Cardiac muscle cell (in vitro differentiated cells and primary cell): ENCODE results near the gene CLIC5. TPM values are rescaled to one million over a fixed set of nuclear protein-coding genes. Genes with fewer than 3 reads are reported as not detected.
A peak's percentile ranks its signal among the peaks of the same experiment; 100 is the strongest.

Experiments used
- DNase-seq, 2 donors: peaks; one replicate each; pipeline versions ENCODE4 v3.0.0 to v3.0.0-alpha.2; 2010 to 2017; ENCODE audit warnings: low read depth in 1 of 2, low spot score in 1 of 2
- H3K27ac ChIP-seq: fragments of 200-600 bp; sonication (generic); 2 replicates; pipeline ENCODE4 v1.5.1; 2016
- H3K27me3 ChIP-seq: fragments of 200-600 bp; sonication (generic); 2 replicates; pipeline ENCODE4 v1.6.0; 2016; ENCODE audit warnings: control low read depth
- H3K36me3 ChIP-seq: fragments of 200-600 bp; sonication (generic); 2 replicates; pipeline ENCODE4 v1.5.1; 2016; ENCODE audit warnings: control low read depth
- H3K4me1 ChIP-seq: fragments of 200-600 bp; sonication (generic); 2 replicates; pipeline ENCODE4 v1.8.1; 2017; ENCODE audit warnings: low read depth, mild to moderate bottlenecking, mixed run types
- H3K4me3 ChIP-seq: fragments of 200-600 bp; sonication (generic); 2 replicates; pipeline ENCODE4 v1.5.1; 2016; ENCODE audit warnings: mild to moderate bottlenecking
- H3K9me3 ChIP-seq: fragments of 200-600 bp; sonication (generic); 2 replicates; pipeline ENCODE4 v1.5.1; 2017; ENCODE audit warnings: low read depth, mild to moderate bottlenecking, control low read depth
- CTCF ChIP-seq: IDR thresholded peaks from 2 replicates; pipeline ENCODE4 v1.5.1; 2012; ENCODE audit warnings: low read depth, mild to moderate bottlenecking, low read length
- polyA plus RNA-seq: library from polyadenylated mRNA; unstranded; fragments of >200 nt; fragmentation: Nextera tagmentation; extraction: Ambion mirVana; gene quantifications from 2 replicates; pipeline ENCODE4 v1.2.1, GENCODE V29; 2016
- total RNA-seq: library from RNA; depleted of rRNA; stranded (reverse); fragments of >200 nt; gene quantifications from 2 replicates; pipeline ENCODE4 v1.2.3, GENCODE V29; 2016

Gene CLIC5
- total and polyA plus RNA-seq, 2 experiments from 2014 or later: 10.5 to 24.5 TPM

- Histone ChIP-seq H3K27me3 (peaks cover 3% of the 10 kb centered on the region), H3K9me3 (no peaks in the 10 kb centered on the region), H3K36me3 (no peaks in the 10 kb centered on the region), H3K4me1 (peaks cover 7% of the 10 kb centered on the region), H3K4me3 (no peak overlapping the region), H3K27ac (no peak overlapping the region)
- no peak for TF ChIP-seq CTCF
- no peak for DNase-seq
Observed at GRCh38 chr6:46010771-46011170, 4.9 kb downstream of the CLIC5 start.

GRCh38 chr6:46010270-46010669 is 5.4 kb downstream of the CLIC5 start:
- H3K27me3 ChIP-seq: peaks cover 3% of the 10 kb centered on the region
- peaks cover 7% of the 10 kb centered on the region for H3K4me1 ChIP-seq
- no peak for TF ChIP-seq CTCF
- no peak for DNase-seq
- H3K36me3 ChIP-seq: no peaks in the 10 kb centered on the region
- no peaks in the 10 kb centered on the region for H3K9me3 ChIP-seq
- no peak overlapping the region for H3K27ac ChIP-seq
- no peak overlapping the region for H3K4me3 ChIP-seq

GRCh38 chr6:46002264-46002663 is 13.4 kb downstream of the CLIC5 start:
- Histone ChIP-seq H3K9me3 (no peaks in the 10 kb centered on the region), H3K4me3 (no peak overlapping the region)

GRCh38 chr6:46000905-46001304 is 14.8 kb downstream of the CLIC5 start:
- no peak for TF ChIP-seq CTCF
- Histone ChIP-seq H3K27ac (no peak overlapping the region), H3K4me3 (no peak overlapping the region), H3K36me3 (no peaks in the 10 kb centered on the region), H3K27me3 (no peaks in the 10 kb centered on the region), H3K9me3 (no peaks in the 10 kb centered on the region), H3K4me1 (peaks cover 5% of the 10 kb centered on the region)
- DNase-seq: no peak

More at GRCh38 chr6:46002264-46002663, 13.4 kb downstream of the CLIC5 start:
- TF ChIP-seq CTCF: no peak
- H3K36me3 ChIP-seq: no peaks in the 10 kb centered on the region
- H3K27ac ChIP-seq: no peak overlapping the region
- no peak for DNase-seq
- H3K4me1 ChIP-seq: peaks cover 5% of the 10 kb centered on the region
- H3K27me3 ChIP-seq: no peaks in the 10 kb centered on the region

- Histone ChIP-seq H3K27me3 (no peaks in the 10 kb centered on the region), H3K36me3 (no peaks in the 10 kb centered on the region), H3K4me3 (no peak overlapping the region), H3K4me1 (peaks cover 5% of the 10 kb centered on the region), H3K9me3 (no peaks in the 10 kb centered on the region), H3K27ac (peak overlapping the region; percentile 21)
- no peak for TF ChIP-seq CTCF
- DNase-seq: no peak
Observed at GRCh38 chr6:45998524-45998923, 17.1 kb downstream of the CLIC5 start.

GRCh38 chr6:45997875-45998506 is 17.7 kb downstream of the CLIC5 start:
- no peak overlapping the region for H3K4me3 ChIP-seq
- no peaks in the 10 kb centered on the region for H3K36me3 ChIP-seq
- H3K4me1 ChIP-seq: peaks cover 5% of the 10 kb centered on the region
- H3K27me3 ChIP-seq: no peaks in the 10 kb centered on the region
- no peak for DNase-seq
- H3K27ac ChIP-seq: peak overlapping the region; percentile 21
- no peaks in the 10 kb centered on the region for H3K9me3 ChIP-seq
- no peak for TF ChIP-seq CTCF
